Glutamatergic neuron (in vitro differentiated cells): ENCODE data around the gene N4BP2L1. TPM values are rescaled to one million over a fixed set of nuclear protein-coding genes. Genes with fewer than 3 reads are reported as not detected.
"Not testable (repeated sequence)": the region's sequence is repeated elsewhere in the genome, so short reads cannot be mapped to it uniquely, and the experiment has no call there.

Experiments used
- DNase-seq: peaks from one replicate; pipeline ENCODE4 v3.0.0; 2022
- H3K27ac Mint-ChIP-seq: one replicate; pipeline ENCODE4 v1.8.0; 2020; ENCODE audit warnings: mild to moderate bottlenecking, mixed read lengths, inconsistent platforms; ENCODE audit not compliant: unreplicated experiment
- H3K27me3 Mint-ChIP-seq: one replicate; pipeline ENCODE4 v1.8.0; 2020; ENCODE audit warnings: mild to moderate bottlenecking, moderate library complexity, mixed read lengths, inconsistent platforms; ENCODE audit not compliant: unreplicated experiment
- H3K36me3 Mint-ChIP-seq: one replicate; pipeline ENCODE4 v1.8.0; 2020; ENCODE audit warnings: mild to moderate bottlenecking, mixed read lengths, inconsistent platforms; ENCODE audit not compliant: unreplicated experiment
- H3K4me1 Mint-ChIP-seq: one replicate; pipeline ENCODE4 v1.8.0; 2020; ENCODE audit warnings: mild to moderate bottlenecking, low read depth, mixed read lengths, inconsistent platforms; ENCODE audit not compliant: unreplicated experiment
- H3K4me3 Mint-ChIP-seq: one replicate; pipeline ENCODE4 v1.8.0; 2020; ENCODE audit warnings: mild to moderate bottlenecking, mixed read lengths, inconsistent platforms; ENCODE audit not compliant: unreplicated experiment
- H3K9me3 Mint-ChIP-seq: one replicate; pipeline ENCODE4 v1.8.0; 2020; ENCODE audit warnings: mild to moderate bottlenecking, moderate library complexity, mixed read lengths, inconsistent platforms; ENCODE audit not compliant: unreplicated experiment
- total RNA-seq: library from RNA; stranded (reverse); fragmentation: NEBNext Ultra II Directional; extraction: Animal tissue kit (Norgen Biotek cat#: 25700); gene quantifications from one replicate; pipeline ENCODE4 v1.2.1, GENCODE V29; 2021; ENCODE audit not compliant: unreplicated experiment
- TF ChIP-seq, protein P1 (sequence below): fragments of 200-600 bp; sonication (generic); IDR thresholded peaks from one replicate; pipeline ENCODE4 v1.5.0; 2021; ENCODE audit not compliant: partially characterized antibody, unreplicated experiment

Gene N4BP2L1
- total RNA-seq, 1 donor from 2014 or later = 1.9 TPM

DNA sequence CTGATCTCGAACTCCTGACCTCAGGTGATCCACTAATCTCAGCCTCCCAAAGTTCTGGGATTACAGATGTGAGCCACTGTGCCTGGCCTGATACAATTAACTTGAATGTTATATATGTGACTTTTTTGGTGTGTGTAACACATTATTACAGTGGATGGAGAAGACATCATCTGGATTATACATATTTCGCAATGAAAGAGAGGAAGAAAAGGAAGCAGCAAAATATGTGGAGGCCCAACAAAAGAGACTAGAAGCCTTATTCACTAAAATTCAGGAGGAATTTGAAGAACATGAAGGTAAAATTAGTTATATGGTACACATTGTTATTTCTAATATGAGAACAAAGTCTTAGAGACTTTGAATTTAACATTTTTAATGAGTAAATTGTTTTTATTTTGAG, 57.1 kb downstream of the N4BP2L1 start:
- Mint-ChIP-seq H3K36me3 (peaks cover 15% of the 10 kb centered on the region), H3K27me3 (no peaks in the 10 kb centered on the region), H3K9me3 (no peaks in the 10 kb centered on the region), H3K27ac (no peak overlapping the region), H3K4me3 (no peak overlapping the region), H3K4me1 (no peaks in the 10 kb centered on the region)
- no peak for DNase-seq
- TF ChIP-seq, protein P1, sequence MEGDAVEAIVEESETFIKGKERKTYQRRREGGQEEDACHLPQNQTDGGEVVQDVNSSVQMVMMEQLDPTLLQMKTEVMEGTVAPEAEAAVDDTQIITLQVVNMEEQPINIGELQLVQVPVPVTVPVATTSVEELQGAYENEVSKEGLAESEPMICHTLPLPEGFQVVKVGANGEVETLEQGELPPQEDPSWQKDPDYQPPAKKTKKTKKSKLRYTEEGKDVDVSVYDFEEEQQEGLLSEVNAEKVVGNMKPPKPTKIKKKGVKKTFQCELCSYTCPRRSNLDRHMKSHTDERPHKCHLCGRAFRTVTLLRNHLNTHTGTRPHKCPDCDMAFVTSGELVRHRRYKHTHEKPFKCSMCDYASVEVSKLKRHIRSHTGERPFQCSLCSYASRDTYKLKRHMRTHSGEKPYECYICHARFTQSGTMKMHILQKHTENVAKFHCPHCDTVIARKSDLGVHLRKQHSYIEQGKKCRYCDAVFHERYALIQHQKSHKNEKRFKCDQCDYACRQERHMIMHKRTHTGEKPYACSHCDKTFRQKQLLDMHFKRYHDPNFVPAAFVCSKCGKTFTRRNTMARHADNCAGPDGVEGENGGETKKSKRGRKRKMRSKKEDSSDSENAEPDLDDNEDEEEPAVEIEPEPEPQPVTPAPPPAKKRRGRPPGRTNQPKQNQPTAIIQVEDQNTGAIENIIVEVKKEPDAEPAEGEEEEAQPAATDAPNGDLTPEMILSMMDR = no peak

DNA sequence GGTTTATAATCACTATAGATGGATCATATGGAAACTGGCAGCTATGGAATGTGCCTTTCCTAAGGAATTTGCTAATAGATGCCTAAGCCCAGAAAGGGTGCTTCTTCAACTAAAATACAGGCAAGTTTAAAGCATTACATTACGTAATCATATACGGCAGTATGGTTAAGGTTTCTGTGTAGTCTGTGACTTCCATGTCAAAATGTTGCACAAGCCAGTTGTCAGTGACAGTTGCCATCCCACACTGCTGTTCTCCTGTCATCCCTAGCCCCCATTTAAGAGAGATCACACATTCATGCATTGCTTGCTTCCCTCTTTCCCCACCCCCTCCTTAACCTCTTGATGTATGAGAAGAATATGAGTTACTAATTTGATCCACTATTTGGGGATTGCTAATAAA, 65.4 kb downstream of the N4BP2L1 start:
- no peak overlapping the region for H3K4me3 Mint-ChIP-seq
- no peak overlapping the region for H3K27ac Mint-ChIP-seq
- no peaks in the 10 kb centered on the region for H3K4me1 Mint-ChIP-seq
- no peak for DNase-seq
- H3K36me3 Mint-ChIP-seq = no peaks in the 10 kb centered on the region
- H3K9me3 Mint-ChIP-seq = no peaks in the 10 kb centered on the region
- no peaks in the 10 kb centered on the region for H3K27me3 Mint-ChIP-seq
- TF ChIP-seq, protein P1 = no peak

DNA sequence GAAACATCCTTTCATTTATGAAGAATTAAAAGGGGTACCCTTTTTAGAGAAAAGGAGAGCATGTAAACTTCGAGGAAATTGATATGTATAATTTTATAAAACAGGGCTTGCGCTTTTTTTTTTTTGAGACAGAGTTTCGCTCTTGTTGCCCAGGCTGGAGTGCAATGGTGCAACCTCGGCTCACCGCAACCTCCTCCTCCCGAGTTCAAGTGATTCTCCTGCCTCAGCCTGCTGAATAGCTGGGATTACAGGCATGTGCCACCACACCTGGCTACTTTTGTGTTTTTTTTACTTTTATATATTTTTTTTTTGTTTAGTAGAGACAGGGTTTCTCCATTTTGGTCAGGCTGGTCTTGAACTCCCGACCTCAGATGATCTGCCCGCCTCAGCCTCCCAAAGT, 72.0 kb downstream of the N4BP2L1 start:
- not testable (repeated sequence) for H3K36me3 Mint-ChIP-seq, DNase-seq, H3K4me1 Mint-ChIP-seq, H3K27me3 Mint-ChIP-seq, H3K4me3 Mint-ChIP-seq, H3K9me3 Mint-ChIP-seq, H3K27ac Mint-ChIP-seq

DNA sequence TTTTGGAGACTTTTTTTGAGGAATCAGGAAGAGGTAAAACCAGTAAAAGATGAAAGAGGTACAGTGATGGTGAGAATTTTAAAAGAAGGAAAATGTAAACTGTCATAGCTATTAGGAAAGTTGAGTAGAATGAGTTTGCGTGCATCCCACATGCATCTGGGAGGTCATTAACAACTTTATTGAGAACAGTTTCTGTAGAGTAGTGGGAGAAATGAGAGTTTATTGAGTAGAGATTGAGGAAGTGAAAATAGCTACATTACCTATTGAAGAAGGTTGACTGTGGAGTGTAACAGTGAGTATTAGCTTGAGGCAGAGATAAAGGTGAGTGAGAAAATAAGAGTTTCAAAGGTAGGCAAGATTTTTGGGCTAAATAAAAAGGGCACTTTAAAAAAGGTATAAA, 73.9 kb downstream of the N4BP2L1 start:
- H3K27ac Mint-ChIP-seq = no peak overlapping the region
- no peaks in the 10 kb centered on the region for H3K9me3 Mint-ChIP-seq
- TF ChIP-seq, protein P1 = no peak
- DNase-seq = no peak
- no peaks in the 10 kb centered on the region for H3K27me3 Mint-ChIP-seq
- no peaks in the 10 kb centered on the region for H3K36me3 Mint-ChIP-seq
- no peak overlapping the region for H3K4me3 Mint-ChIP-seq
- H3K4me1 Mint-ChIP-seq = no peaks in the 10 kb centered on the region

DNA sequence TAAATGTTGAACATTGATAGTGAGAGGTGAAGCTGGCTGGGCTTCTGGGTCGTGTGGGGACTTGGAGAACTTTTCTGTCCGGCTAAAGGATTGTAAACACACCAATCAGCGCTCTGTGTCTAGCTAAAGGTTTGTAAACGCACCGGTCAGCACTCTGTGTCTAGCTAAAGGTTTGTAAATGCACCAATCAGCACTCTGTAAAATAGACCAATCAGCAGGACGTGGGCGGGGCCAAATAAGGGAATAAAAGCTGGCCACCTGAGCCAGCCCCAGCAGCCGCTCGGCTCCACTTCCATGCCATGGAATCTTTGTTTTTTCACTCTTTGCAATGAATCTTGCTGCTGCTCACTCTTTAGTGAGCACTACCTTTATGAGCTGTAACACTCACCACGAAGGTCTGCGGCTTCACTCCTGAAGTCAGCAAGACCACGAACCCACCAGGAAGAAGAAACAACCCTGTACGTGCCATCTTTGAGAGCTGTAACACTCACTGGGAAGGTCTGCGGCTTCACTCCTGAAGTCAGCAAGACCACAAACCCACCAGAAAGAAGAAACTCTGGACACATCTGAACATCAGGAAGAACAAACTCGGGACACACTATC, 77.0 kb downstream of the N4BP2L1 start:
- H3K27ac Mint-ChIP-seq, H3K9me3 Mint-ChIP-seq, H3K27me3 Mint-ChIP-seq, H3K36me3 Mint-ChIP-seq, DNase-seq, H3K4me3 Mint-ChIP-seq, H3K4me1 Mint-ChIP-seq: not testable (repeated sequence)

Other genes starting within 250 kb of the N4BP2L1 start
- gene ZAR1L, start 112.8 kb downstream of the N4BP2L1 start, total RNA-seq = not detected
- 3.0 TPM for gene BRCA2, start 112.6 kb downstream of the N4BP2L1 start, total RNA-seq
- gene N4BP2L2, start 110.7 kb upstream of the N4BP2L1 start, total RNA-seq = 129 TPM
- gene PDS5B, start 158.3 kb upstream of the N4BP2L1 start, total RNA-seq = 59.2 TPM